GM12878 (cell line): ENCODE measurements around the gene TMEM132C. TPM values are rescaled to one million over a fixed set of nuclear protein-coding genes. Genes with fewer than 3 reads are reported as not detected.

Source experiments
- ATAC-seq: fragments of 200-7000 bp; cut with Tn5 transposase; 3 replicates; pipeline ENCODE4 v1.9.1; 2020; ENCODE audit warnings: mild to moderate bottlenecking, moderate library complexity
- BruUV-seq: library from RNA; stranded (reverse); fragments of 400-500 nt; replicated peaks from 2 replicates; lab custom pipeline; 2021; lab: Mats Ljungman, UMichigan
- CTCF ChIA-PET: fragments of 300-600 bp; sonication (Branson Sonifier 250); formaldehyde crosslinking; extraction: SDS; loops from one replicate; lab custom pipeline; 2021; ENCODE audit warnings: inconsistent platforms; lab: Yijun Ruan, JAX
- POLR2A ChIA-PET: fragments of 350-600 bp; formaldehyde crosslinking; extraction: SDS; loops from one replicate; lab custom pipeline; 2021; ENCODE audit warnings: inconsistent platforms; lab: Charles Lee
- RAD21 ChIA-PET: fragments of 300-600 bp; sonication (Branson Sonifier 250); formaldehyde crosslinking; loops from one replicate; lab custom pipeline; 2023; ENCODE audit warnings: antibody characterized with exemption; ENCODE audit not compliant: unreplicated experiment; lab: Charles Lee
- SMC1A ChIA-PET: fragments of 300-600 bp; sonication (Branson Sonifier 250); formaldehyde crosslinking; loops from one replicate; lab custom pipeline; 2023; ENCODE audit not compliant: unreplicated experiment, uncharacterized antibody; lab: Charles Lee
- DNase-seq: peaks from one replicate; pipeline ENCODE4 v3.0.0-alpha.2; 2011; ENCODE audit warnings: low read depth, low spot score
- FAIRE-seq: peaks from 3 replicates; lab custom pipeline; 2011; peaks lifted over from hg19 to GRCh38; lab: Jason Lieb, UNC
- H2AFZ ChIP-seq: 2 replicates; pipeline ENCODE4 v1.6.0; 2011; ENCODE audit warnings: low read depth, low read length, control low read depth; ENCODE audit not compliant: control insufficient read depth
- H3K27ac ChIP-seq: 2 replicates; pipeline ENCODE4 v1.5.1; 2011; ENCODE audit warnings: control low read depth; ENCODE audit not compliant: control insufficient read depth, insufficient read depth
- H3K27me3 ChIP-seq, 2 experiments: replicated peaks in 1 of 2; 2 replicates each; pipeline versions ENCODE4 v1.6.0 to v1.6.1; 2011; ENCODE audit warnings: low read length in 1 of 2; ENCODE audit not compliant: control insufficient read depth in 2 of 2, insufficient read depth in 2 of 2
- H3K36me3 ChIP-seq, 2 experiments: 2 replicates each; pipeline ENCODE4 v1.5.1; 2011; ENCODE audit warnings: low read length in 1 of 2; ENCODE audit not compliant: control insufficient read depth in 2 of 2, insufficient read depth in 2 of 2
- H3K4me1 ChIP-seq: 2 replicates; pipeline ENCODE4 v1.6.1; 2011; ENCODE audit warnings: mild to moderate bottlenecking, low read length, moderate library complexity, mixed read lengths; ENCODE audit not compliant: control insufficient read depth, insufficient read depth
- H3K4me2 ChIP-seq: 2 replicates; pipeline ENCODE4 v1.6.0; 2011; ENCODE audit warnings: control low read depth; ENCODE audit not compliant: control insufficient read depth, insufficient read depth
- H3K4me3 ChIP-seq: fragments of 200-600 bp; sonication (generic); 2 replicates; pipeline ENCODE4 v1.5.1; 2016
- H3K79me2 ChIP-seq: 2 replicates; pipeline ENCODE4 v1.6.0; 2011; ENCODE audit warnings: low read length; ENCODE audit not compliant: control insufficient read depth, insufficient read depth
- H3K9ac ChIP-seq: 2 replicates; pipeline ENCODE4 v1.8.0; 2011; ENCODE audit warnings: low read length, control low read depth, mixed read lengths; ENCODE audit not compliant: control insufficient read depth, insufficient read depth
- H3K9me3 ChIP-seq: replicated peaks from 3 replicates; pipeline ENCODE4 v1.5.1; 2011; ENCODE audit warnings: mild to moderate bottlenecking, low read length; ENCODE audit not compliant: control insufficient read depth, insufficient read depth
- H4K20me1 ChIP-seq: 2 replicates; pipeline ENCODE4 v1.6.0; 2011; ENCODE audit not compliant: control insufficient read depth, insufficient read depth
- BHLHE40 ChIP-seq, 2 experiments: fragments of 450-650 bp in 1 of 2; IDR thresholded peaks; 2 replicates each; pipeline ENCODE4 v1.6.1; 2011 to 2017; ENCODE audit warnings: low read depth in 2 of 2, borderline replicate concordance in 1 of 2, improper control_type of control experiment in 1 of 2, low read length in 1 of 2, mild to moderate bottlenecking in 1 of 2
- FOXM1 ChIP-seq: IDR thresholded peaks from 2 replicates; pipeline ENCODE4 v1.6.1; 2012; ENCODE audit warnings: low read depth, mild to moderate bottlenecking, inconsistent platforms, low read length, moderate library complexity
- POU2F2 ChIP-seq: IDR thresholded peaks from 3 replicates; pipeline ENCODE4 v1.6.1; 2011; ENCODE audit warnings: low read depth, mild to moderate bottlenecking, low read length, borderline replicate concordance
- RAD21 ChIP-seq: IDR thresholded peaks from 2 replicates; pipeline ENCODE4 v1.6.1; 2011; ENCODE audit warnings: mild to moderate bottlenecking, low read depth, low read length, moderate library complexity; ENCODE audit not compliant: insufficient read depth
- SKIL ChIP-seq: fragments of 450-650 bp; IDR thresholded peaks from 2 replicates; pipeline ENCODE4 v1.6.1; 2017; ENCODE audit warnings: mild to moderate bottlenecking, low read depth, inconsistent platforms; ENCODE audit not compliant: poor library complexity, severe bottlenecking
- SUPT20H ChIP-seq: IDR thresholded peaks from 2 replicates; pipeline ENCODE4 v1.6.1; 2011; ENCODE audit warnings: low read depth, mild to moderate bottlenecking, low read length, moderate library complexity, borderline replicate concordance; ENCODE audit not compliant: control insufficient read depth
- TBL1XR1 ChIP-seq: IDR thresholded peaks from 2 replicates; pipeline ENCODE4 v1.6.1; 2012; ENCODE audit warnings: low read depth, low read length, improper control_type of control experiment
- ZBTB40 ChIP-seq: fragments of 450-650 bp; IDR thresholded peaks from 2 replicates; pipeline ENCODE4 v1.6.1; 2016; ENCODE audit warnings: mild to moderate bottlenecking, moderate library complexity, borderline replicate concordance
- WGBS: methylation state at CpG from one replicate; pipeline ENCODE4 v1.1.6; 2016; ENCODE audit warnings: low lambda C conversion rate; ENCODE audit not compliant: insufficient replicate concordance, insufficient coverage; ENCODE audit errors: missing lambda C conversion rate; 5-methylcytosine and 5-hydroxymethylcytosine counted together
- in situ Hi-C: fragments of 300-500 bp; cut with MboI; formaldehyde crosslinking; loops from 9 replicates; pipeline ENCODE4 v1.14.3; 2018; ENCODE audit warnings: mixed read lengths
- intact Hi-C: fragments of 100-400 bp; cut with micrococcal nuclease; formaldehyde crosslinking; loops from one replicate; pipeline ENCODE4 v1.14.2; 2022; ENCODE audit not compliant: unreplicated experiment
- polyA plus RNA-seq, 11 experiments: library from polyadenylated mRNA; depleted of rRNA in 4 of 11; unstranded in 6 of 11; stranded (reverse) in 5 of 11; fragments of >200 nt; fragmentation: Nextera tagmentation in 4 of 11; fragmentation: Illumina TruSeq in 1 of 11; extraction: Ambion mirVana in 4 of 11; extraction: Trizol in 1 of 11; gene quantifications; 1 replicate in 1 of 11; 2 replicates in 10 of 11; pipeline versions ENCODE4 v1.2.1 to v1.2.3, GENCODE V29; 2011 to 2016; ENCODE audit warnings: inconsistent platforms in 2 of 11, missing spikeins in 2 of 11, low read depth in 1 of 11
- total RNA-seq, 4 experiments: library from RNA; depleted of rRNA in 3 of 4; stranded (reverse); fragments of >200 nt in 3 of 4; fragmentation: Illumina TruSeq in 1 of 4; extraction: Trizol in 1 of 4; gene quantifications; 2 replicates each; pipeline versions ENCODE4 v1.2.1 to v1.2.3, GENCODE V29; 2013 to 2021
- TF ChIP-seq, protein P1 (sequence below): fragments of 150-350 bp; IDR thresholded peaks from 2 replicates; pipeline ENCODE4 v1.6.1; 2014; ENCODE audit warnings: mild to moderate bottlenecking, low read depth, low read length
- TF ChIP-seq, protein P2 (sequence below): IDR thresholded peaks from 2 replicates; pipeline ENCODE4 v1.6.1; 2012; ENCODE audit warnings: low read depth, low read length, improper control_type of control experiment

Gene TMEM132C
- total and polyA plus RNA-seq, 10 of the 15 experiments (the other 5 are each of a cell fraction or from before 2014, with no cell fraction given): not detected

DNA sequence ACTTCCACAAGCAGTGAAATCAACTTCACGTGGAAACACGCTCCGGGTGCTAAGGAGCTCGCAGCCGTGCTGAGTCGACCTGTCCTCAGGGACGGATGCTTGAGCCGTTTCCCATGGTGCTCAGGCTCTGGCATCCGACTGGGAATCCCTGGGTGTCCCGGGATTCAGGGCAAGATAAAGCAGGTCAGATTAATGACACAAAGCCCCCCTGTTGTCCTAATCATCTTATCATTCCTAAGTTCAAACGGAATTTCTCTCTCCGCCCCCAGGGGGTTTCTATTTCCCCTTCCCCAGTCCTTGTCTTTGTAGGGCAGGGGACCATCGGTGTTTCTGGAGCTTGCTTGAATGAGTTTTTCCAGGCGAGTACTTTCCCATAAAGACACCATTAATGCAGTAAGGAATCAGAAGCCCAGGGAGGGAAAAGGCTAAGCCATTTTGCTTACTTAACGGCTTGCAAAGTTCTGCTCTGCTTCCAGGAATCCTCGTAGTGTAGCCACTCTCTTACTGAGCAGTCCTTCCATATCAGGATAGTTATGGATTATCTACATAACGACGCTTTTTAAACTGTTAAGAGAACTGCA lies 116.5 kb downstream of the TMEM132C start:
- ChIA-PET RAD21 (no interaction called here), CTCF (interaction anchor here (0.9 kb wide), 1 partner anchor 124 kb away, joined by 3 read pairs; no protein-coding TSS in a partner anchor), SMC1A (interaction anchor here (1.0 kb wide), 1 partner anchor 10 kb away, joined by 3 read pairs; no protein-coding TSS in a partner anchor), POLR2A (no interaction called here)
- no peak overlapping the region for H3K9ac ChIP-seq
- no peak overlapping the region for H3K27ac ChIP-seq
- no peak for ATAC-seq
- no peaks in the 10 kb centered on the region for H4K20me1 ChIP-seq
- no peaks in the 10 kb centered on the region for H3K36me3 ChIP-seq
- no peaks in the 10 kb centered on the region for H3K4me1 ChIP-seq
- BruUV-seq: no TSS peak
- H2AFZ ChIP-seq: no peak overlapping the region
- no peak overlapping the region for H3K4me2 ChIP-seq
- no peaks in the 10 kb centered on the region for H3K27me3 ChIP-seq
- intact Hi-C loops (no loop called here), in situ Hi-C loops (no loop called here)
- no peaks in the 10 kb centered on the region for H3K79me2 ChIP-seq
- no peak for FAIRE-seq
- no peak for DNase-seq
- H3K9me3 ChIP-seq: no peaks in the 10 kb centered on the region
- H3K4me3 ChIP-seq: no peak overlapping the region
- WGBS: 33% methylated on average over 18 of the region's 18 CpGs
- TF ChIP-seq, protein P1, sequence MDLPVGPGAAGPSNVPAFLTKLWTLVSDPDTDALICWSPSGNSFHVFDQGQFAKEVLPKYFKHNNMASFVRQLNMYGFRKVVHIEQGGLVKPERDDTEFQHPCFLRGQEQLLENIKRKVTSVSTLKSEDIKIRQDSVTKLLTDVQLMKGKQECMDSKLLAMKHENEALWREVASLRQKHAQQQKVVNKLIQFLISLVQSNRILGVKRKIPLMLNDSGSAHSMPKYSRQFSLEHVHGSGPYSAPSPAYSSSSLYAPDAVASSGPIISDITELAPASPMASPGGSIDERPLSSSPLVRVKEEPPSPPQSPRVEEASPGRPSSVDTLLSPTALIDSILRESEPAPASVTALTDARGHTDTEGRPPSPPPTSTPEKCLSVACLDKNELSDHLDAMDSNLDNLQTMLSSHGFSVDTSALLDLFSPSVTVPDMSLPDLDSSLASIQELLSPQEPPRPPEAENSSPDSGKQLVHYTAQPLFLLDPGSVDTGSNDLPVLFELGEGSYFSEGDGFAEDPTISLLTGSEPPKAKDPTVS: no peak
- no peak for TF ChIP-seq SUPT20H
- TF ChIP-seq RAD21: no peak
- TF ChIP-seq POU2F2: no peak
- TF ChIP-seq SKIL: no peak
- TF ChIP-seq ZBTB40: no peak
- TF ChIP-seq FOXM1: no peak
- TF ChIP-seq BHLHE40 (IDR thresholded peaks at IDR 0.05; ENCODE audit: borderline replicate concordance in 1 of 2, low read depth in 2 of 2, low read length in 1 of 2): no peak
- TF ChIP-seq, protein P2, sequence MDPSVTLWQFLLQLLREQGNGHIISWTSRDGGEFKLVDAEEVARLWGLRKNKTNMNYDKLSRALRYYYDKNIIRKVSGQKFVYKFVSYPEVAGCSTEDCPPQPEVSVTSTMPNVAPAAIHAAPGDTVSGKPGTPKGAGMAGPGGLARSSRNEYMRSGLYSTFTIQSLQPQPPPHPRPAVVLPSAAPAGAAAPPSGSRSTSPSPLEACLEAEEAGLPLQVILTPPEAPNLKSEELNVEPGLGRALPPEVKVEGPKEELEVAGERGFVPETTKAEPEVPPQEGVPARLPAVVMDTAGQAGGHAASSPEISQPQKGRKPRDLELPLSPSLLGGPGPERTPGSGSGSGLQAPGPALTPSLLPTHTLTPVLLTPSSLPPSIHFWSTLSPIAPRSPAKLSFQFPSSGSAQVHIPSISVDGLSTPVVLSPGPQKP: no peak
- no peak for TF ChIP-seq TBL1XR1
